ENCODE measurements around the gene BRD2.

BRD2 gene

GRCh38 chr6:32970413-32971241 lies 2.2 kb downstream of the BRD2 start:
- peak; percentile 93 for DNase-seq

- DNase-seq: no peak
These were observed 2.8 kb downstream of the BRD2 start for GRCh38 chr6:32971242-32971580.

GRCh38 chr6:32971581-32972352 lies 3.4 kb downstream of the BRD2 start:
- DNase-seq: peak; percentile 98

- DNase-seq: peak; percentile 57
These were observed 4.2 kb downstream of the BRD2 start for GRCh38 chr6:32972353-32973143.

GRCh38 chr6:32973144-32974015 lies 5.0 kb downstream of the BRD2 start:
- DNase-seq: peak; percentile 32

GRCh38 chr6:32974016-32974333 lies 5.6 kb downstream of the BRD2 start:
- no peak for DNase-seq

- DNase-seq: no peak
These were observed 6.3 kb downstream of the BRD2 start for GRCh38 chr6:32974541-32975308.

GRCh38 chr6:32975886-32976285 lies 7.5 kb downstream of the BRD2 start:
- DNase-seq: no peak

- no peak for DNase-seq
These were observed 8.1 kb downstream of the BRD2 start for GRCh38 chr6:32976334-32977069.

- no peak for DNase-seq
These were observed 9.0 kb downstream of the BRD2 start for GRCh38 chr6:32977272-32977952.

- DNase-seq: no peak
These were observed 9.5 kb downstream of the BRD2 start for GRCh38 chr6:32977953-32978324.

GRCh38 chr6:32979720-32980487 lies 11.5 kb downstream of the BRD2 start:
- DNase-seq: no peak

GRCh38 chr6:32980488-32981038 lies 12.2 kb downstream of the BRD2 start:
- DNase-seq: no peak

- DNase-seq: no peak
These were observed 13.8 kb downstream of the BRD2 start for GRCh38 chr6:32982084-32982701.

GRCh38 chr6:32982702-32983492 lies 14.5 kb downstream of the BRD2 start:
- DNase-seq: no peak

GRCh38 chr6:32983493-32983848 lies 15.1 kb downstream of the BRD2 start:
- DNase-seq: no peak

GRCh38 chr6:32983964-32984621 lies 15.7 kb downstream of the BRD2 start:
- no peak for DNase-seq
